HL-60/S4 treated with retinoic acid at 250 ng/mL for 4 days and 3 days (cell line): ENCODE measurements around the gene CYBA.

ENCODE experiments used
- in situ Hi-C: fragments of 300-500 bp; cut with MboI; formaldehyde crosslinking; loops from 2 replicates; pipeline ENCODE4 v1.7.0; 2022; ENCODE audit warnings: low sequenced_read_pairs

CYBA gene

GRCh38 chr16:88631920-88632586, 18.8 kb downstream of the CYBA start:
- in situ Hi-C loops, result no loop called here

GRCh38 chr16:88631384-88631783, 19.5 kb downstream of the CYBA start:
- in situ Hi-C loops, result no loop called here

- in situ Hi-C loops, result no loop called here
Observed at GRCh38 chr16:88630941-88631340, 19.9 kb downstream of the CYBA start.

GRCh38 chr16:88630433-88630832, 20.4 kb downstream of the CYBA start:
- in situ Hi-C loops, result no loop called here

GRCh38 chr16:88629835-88630234, 21.0 kb downstream of the CYBA start:
- in situ Hi-C loops, result no loop called here

GRCh38 chr16:88628512-88628974, 22.3 kb downstream of the CYBA start:
- in situ Hi-C loops, result no loop called here

- in situ Hi-C loops, result no loop called here
Observed at GRCh38 chr16:88627531-88628411, 23.1 kb downstream of the CYBA start.

- in situ Hi-C loops, result no loop called here
Observed at GRCh38 chr16:88626646-88627045, 24.2 kb downstream of the CYBA start.

GRCh38 chr16:88624977-88625576, 25.8 kb downstream of the CYBA start:
- in situ Hi-C loops, result no loop called here

- in situ Hi-C loops, result no loop called here
Observed at GRCh38 chr16:88624481-88624880, 26.4 kb downstream of the CYBA start.

GRCh38 chr16:88623858-88624257, 27.0 kb downstream of the CYBA start:
- in situ Hi-C loops, result no loop called here

GRCh38 chr16:88622866-88623265, 28.0 kb downstream of the CYBA start:
- in situ Hi-C loops, result no loop called here

GRCh38 chr16:88622125-88622524, 28.7 kb downstream of the CYBA start:
- in situ Hi-C loops, result no loop called here

- in situ Hi-C loops, result no loop called here
Observed at GRCh38 chr16:88619859-88620815, 30.7 kb downstream of the CYBA start.

- in situ Hi-C loops, result no loop called here
Observed at GRCh38 chr16:88618956-88619667, 31.7 kb downstream of the CYBA start.

- in situ Hi-C loops, result no loop called here
Observed at GRCh38 chr16:88618182-88618955, 32.5 kb downstream of the CYBA start.

GRCh38 chr16:88617268-88618031, 33.4 kb downstream of the CYBA start:
- in situ Hi-C loops, result no loop called here

GRCh38 chr16:88616736-88617135, 34.1 kb downstream of the CYBA start:
- in situ Hi-C loops, result no loop called here
